Activated T-cell treated with anti-CD3 and anti-CD28 coated beads for 24 hours (primary cell): Measurements from ENCODE around the gene COL6A1.
"Not testable (repeated sequence)": the region's sequence is repeated elsewhere in the genome, so short reads cannot be mapped to it uniquely, and the experiment has no call there.

Source experiments
- DNase-seq: peaks from one replicate; pipeline ENCODE4 v3.0.0-alpha.2; 2020; ENCODE audit warnings: low read depth

The COL6A1 gene

DNA sequence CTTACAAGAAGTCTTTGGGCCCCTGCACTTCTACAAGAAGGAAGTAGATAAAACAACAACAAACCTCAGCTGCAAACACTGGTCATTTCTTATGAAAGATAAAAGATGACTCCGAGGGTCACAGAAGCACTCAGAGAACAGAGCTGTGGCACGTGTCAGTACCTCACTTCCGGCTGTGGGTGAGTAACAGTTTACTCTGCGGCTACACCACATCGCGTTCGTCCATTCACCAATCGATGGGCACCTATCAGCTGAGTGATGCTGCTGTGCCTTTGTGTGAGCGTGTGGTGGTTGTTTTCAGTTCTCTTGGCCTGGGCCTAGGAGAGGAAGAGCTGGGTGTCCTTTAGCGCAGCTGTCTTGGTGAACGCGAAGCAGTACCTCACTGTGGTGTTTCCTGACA, 49.9 kb downstream of the COL6A1 start:
- DNase-seq = no peak

DNA sequence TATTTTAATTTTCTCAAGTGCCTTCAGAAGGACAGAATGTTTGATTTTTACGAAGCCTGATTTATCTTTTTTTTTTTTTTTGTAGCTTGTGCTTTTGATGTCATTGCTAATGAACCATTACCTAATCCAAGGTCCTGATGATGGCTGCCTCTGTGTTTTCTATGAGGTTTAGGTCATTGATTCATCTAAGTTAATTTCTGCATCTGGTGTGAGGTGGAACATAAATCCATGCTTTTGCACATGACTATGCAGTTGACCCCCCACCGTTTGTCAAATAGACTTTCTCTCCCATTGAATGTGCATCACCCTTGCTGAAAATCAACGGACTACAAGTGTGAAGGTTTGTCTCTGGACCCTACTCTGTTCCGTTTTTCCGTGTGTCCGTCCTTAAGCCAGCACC, 50.5 kb downstream of the COL6A1 start:
- DNase-seq = no peak

GRCh38 chr21:46033410-46034400, 52.1 kb downstream of the COL6A1 start:
- DNase-seq = no peak

DNA sequence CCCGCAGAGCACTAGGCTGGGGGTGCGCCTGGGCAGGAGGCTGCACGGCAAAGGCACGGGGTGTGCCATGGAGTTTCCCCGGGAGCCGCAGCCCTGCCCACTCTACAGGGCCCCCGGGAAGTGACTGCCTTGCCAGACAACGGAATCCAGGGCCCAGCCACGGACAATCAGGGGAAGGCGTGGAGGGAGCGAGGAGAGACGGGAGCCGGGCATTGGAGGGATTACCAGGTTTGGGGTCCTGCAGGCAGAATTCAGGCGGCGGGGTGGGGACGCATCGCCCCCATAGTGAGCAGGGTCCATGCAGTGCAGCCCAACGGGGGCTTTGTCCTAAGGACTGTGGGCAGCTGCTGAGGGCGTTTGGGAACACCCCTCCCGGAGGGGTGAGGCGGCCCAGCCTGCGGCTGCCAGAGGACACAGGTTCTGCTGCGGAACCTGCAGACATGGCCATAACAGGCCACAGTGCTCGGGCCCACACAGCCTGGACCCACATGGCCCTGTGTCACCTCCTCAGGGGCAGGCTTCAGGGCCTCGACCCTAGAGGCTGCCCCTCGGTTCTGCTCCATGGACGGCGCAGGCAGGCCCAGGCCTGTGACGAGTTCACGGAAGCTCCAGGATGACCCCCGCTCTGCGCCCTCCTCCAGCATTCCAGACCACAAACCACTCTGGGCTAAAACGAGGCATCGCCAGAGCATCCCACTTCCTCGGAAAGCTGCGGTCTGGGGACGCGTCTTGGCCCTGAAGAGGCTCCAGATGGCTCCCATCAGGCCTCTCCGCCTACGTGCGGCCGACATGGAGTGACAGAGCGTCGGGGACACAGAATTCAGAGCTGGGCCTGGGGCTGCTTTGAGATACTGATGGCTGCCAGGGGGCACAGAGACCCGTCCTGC, 54.5 kb downstream of the COL6A1 start:
- no peak for DNase-seq

DNA sequence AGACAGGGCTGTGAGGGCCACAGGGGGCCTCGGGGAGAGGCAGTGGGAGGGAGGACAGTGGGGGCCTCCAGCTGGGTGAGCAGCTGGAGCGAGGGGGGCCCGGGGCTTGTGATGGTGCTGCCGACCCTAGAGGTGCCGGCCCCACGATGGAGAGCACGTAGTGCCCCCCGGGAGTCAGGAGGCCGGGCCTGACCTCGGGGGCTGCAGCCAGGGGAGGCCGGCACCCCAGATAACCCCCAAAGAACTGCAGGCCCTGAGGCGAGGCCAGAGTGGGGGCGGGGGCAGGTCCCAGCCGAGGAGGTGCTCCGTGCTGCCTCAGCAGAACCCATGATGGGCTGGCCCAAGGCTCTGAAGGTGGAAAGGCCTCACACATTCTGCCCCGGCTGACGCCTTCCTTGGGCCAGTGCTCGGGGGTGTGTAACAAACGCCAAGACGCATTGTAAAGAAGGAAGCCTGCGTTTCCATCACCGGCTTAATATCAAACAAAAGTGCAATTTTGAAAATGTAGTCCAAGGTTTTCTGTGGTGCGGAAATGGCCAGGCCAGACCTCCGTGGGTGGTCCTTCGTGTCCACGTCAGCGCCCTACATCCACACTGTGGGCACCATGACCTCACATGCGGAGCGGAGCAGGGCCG, 55.2 kb downstream of the COL6A1 start:
- no peak for DNase-seq

GRCh38 chr21:46037331-46038325, 56.1 kb downstream of the COL6A1 start:
- no peak for DNase-seq

GRCh38 chr21:46038341-46038829, 56.8 kb downstream of the COL6A1 start:
- DNase-seq = no peak

DNA sequence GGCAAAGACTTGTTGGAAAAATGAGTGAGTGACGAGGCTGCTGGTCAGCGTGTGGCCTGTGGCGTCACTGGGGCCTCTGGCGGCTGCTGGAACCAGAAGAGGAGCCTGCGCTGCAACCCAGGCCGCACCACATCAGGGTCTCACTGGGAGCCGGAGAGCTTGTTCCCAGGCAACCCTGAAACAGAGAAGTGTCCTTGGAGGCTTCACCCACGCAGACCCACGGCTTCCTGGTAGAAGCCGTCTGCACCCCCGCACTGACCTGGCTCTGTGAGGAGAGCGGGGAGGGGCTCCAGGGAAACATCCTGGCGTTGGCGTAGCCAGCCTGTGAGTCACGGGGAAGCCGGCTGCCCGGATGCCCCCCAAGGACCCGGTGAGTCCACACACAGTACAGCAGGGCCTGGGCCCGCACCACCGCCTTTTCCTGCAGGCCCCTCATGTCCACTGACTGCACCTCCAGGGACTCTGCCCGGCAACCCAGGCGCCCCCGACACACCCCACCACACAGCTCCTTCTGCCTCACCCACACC, 57.4 kb downstream of the COL6A1 start:
- no peak for DNase-seq

DNA sequence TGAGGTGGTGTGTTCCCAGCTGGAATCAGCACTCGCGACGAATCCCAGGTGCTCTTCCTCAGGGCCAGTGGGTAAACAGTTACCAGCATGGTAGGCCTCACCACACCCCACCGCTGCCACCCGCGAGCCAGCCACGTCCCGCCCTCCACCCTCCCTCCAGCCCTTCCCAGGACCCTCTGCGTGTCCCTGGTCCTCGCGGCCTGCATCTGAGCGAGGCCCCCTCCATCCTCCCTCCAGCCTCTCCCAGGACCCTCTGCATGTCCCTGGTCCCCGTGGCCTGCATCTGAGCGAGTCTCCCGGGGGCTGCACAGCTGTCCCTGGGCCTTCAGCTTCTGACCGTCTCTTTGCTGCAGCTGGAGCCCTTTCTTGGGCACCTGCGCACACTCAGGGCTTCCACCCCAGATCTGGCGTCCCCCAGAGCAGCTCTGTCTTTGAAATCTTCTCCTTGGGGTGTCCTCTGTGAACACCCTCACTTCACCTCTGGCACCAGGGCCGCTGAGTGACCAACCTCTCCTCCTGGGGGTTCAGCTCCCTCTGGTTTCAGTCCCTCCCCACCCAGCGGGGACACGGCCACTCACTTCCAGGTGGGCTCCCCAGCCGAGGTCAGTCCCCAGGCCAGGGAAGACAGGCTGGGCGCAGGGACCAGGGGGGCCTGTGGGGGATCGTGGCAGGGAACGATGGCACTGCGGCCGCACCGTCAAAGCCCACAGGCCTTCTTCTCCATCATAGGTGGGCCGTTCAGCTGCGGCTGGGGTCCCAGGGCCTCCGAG, 58.5 kb downstream of the COL6A1 start:
- no peak for DNase-seq

DNA sequence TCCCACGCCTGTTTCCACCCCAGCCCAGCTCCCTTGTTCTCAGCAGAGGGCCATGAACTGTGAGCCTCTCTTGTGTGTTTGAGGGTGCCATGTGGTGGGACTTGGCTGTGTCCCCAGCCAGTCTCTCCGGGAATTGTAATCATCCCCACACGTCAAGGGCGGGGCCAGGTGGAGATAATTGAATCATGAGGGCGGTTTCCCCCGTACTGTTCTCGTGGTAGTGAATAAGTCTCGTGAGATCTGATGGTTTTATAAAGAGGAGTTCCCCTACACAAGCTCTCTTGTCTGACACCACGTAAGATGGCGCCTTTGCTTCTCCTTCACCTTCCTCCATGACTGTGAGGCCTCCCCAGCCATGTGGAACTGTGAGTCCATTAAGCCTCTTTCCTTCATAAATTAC, 59.1 kb downstream of the COL6A1 start:
- no peak for DNase-seq

- no peak for DNase-seq
Observed at GRCh38 chr21:46041183-46041582, 59.6 kb downstream of the COL6A1 start.

DNA sequence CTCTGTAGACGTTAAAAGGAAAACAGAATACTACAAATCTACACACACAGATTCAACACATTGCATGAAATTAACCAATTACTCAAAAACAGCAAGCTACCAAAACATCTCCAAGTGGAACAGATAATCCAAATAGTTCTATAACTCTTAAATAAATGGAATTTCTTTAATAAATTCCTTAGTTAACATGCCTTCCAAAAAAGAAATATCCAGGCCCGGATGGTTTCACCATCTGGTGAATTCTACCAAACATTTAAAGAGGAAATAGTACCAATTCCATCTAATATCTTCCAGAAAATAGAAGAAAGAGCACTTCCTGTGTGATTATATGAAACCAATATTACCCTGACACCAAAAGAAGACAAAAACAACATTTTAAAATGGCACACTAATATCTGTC, 63.6 kb downstream of the COL6A1 start:
- no peak for DNase-seq

- no peak for DNase-seq
Observed at GRCh38 chr21:46046471-46046870, 64.9 kb downstream of the COL6A1 start.

- not testable (repeated sequence) for DNase-seq
Observed at GRCh38 chr21:46046906-46047305, 65.3 kb downstream of the COL6A1 start.

- no peak for DNase-seq
Observed at GRCh38 chr21:46048926-46049889, 67.6 kb downstream of the COL6A1 start.

DNA sequence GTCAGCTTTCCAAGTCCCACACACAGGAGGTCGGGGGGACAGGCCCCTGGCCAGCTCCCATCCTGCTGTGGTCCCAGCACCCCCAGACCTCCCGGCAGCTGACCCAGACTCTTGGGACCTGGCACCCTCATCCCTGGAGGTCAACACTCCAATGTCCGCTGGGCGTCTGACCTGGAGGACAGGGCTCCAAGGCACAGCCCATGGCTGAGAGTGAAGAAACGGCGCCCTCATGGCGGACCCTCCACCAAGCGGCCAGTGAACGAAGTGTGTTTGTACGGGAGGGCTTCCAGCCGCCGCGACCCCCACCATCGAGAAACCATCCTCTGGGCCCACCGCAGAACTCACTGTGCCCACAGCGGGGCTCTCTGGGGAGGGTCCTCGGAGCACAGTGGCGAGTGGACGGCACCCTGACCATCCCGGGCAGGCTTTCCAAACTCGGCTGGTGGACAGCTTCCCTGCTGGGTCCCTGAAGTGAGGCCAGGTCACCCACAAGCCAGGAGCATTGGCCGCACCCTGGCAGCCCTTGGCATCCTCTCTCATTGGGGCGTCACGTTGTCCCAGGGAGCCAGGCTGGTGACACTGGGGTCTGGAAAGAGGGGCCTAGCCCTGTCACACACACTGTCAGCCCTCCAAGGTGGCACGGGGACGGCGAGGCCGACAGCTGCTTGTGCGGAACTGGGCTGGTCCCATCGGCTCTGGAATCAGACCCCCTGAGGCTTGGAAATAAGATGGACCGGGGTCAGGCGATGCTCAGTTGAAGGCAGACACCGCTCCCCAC, 68.5 kb downstream of the COL6A1 start:
- no peak for DNase-seq

DNA sequence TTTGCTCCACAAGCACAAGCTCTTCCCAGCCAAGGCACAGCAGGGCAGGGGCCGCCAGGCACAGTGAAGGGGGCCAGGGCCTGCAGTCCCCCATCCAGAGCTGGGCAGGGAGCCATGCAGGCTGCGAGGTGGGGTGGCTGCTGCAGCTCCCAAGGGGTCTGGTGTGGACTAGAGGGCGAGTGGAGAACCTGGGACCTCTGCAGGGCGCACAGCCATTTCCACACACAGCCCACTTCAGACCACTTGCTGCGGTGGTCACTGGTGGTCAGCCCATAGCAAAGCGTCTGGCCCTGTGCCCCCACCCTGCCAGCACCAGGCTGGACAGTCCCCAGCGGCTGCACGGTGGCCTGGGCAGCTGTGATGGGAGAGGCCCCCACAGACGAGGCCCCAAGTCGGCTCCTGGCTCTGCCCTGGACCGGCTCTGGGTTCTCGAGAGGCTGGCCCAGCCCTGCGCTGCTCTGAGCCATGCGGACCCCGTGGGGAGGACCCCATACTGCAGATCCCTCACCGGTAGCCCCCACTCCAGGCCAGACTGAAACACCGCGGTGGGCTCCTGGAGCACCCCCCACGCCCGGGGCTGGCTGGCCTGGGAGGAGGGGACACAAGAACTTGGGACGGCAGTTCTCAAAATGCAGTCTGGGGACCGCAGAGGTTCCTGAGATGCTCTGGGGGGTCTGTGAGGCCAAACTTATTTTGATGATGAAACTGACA, 69.3 kb downstream of the COL6A1 start:
- no peak for DNase-seq
